Prostate gland (tissue), 2 donors: ENCODE data around the gene BRAT1. TPM values are rescaled to one million over a fixed set of nuclear protein-coding genes. Genes with fewer than 3 reads are reported as not detected.

Experiments
- DNase-seq: peaks from one replicate; pipeline ENCODE4 v3.0.0-alpha.2; 2019; ENCODE audit warnings: low spot score
- H3K27ac ChIP-seq, 2 donors: fragments of 200-600 bp; sonication (generic); 2 replicates each; pipeline ENCODE4 v1.5.1; 2017 to 2019
- H3K27me3 ChIP-seq: fragments of 200-600 bp; sonication (generic); replicated peaks from 2 replicates; pipeline ENCODE4 v1.5.1; 2019; ENCODE audit not compliant: insufficient read depth
- H3K36me3 ChIP-seq, 2 donors: fragments of 200-600 bp; sonication (generic); 1 replicate in 1 of 2; 2 replicates in 1 of 2; pipeline versions ENCODE4 v1.5.1 to v1.8.1; 2017 to 2019
- H3K4me1 ChIP-seq: fragments of 200-600 bp; sonication (generic); replicated peaks from 2 replicates; pipeline ENCODE4 v1.5.1; 2019
- H3K4me3 ChIP-seq, 2 donors: fragments of 200-600 bp; sonication (generic); 2 replicates each; pipeline ENCODE4 v1.5.1; 2017 to 2019
- H3K9me3 ChIP-seq: fragments of 200-600 bp; sonication (generic); 2 replicates; pipeline ENCODE4 v1.5.1; 2017
- POLR2A ChIP-seq: fragments of 450-650 bp; IDR thresholded peaks from one replicate; pipeline ENCODE4 v1.6.1; 2016; ENCODE audit warnings: antibody characterized with exemption, mild to moderate bottlenecking
- POLR2AphosphoS5 ChIP-seq: sonication (generic); formaldehyde crosslinking; IDR thresholded peaks from one replicate; pipeline ENCODE4 v1.6.1; 2017; ENCODE audit warnings: antibody characterized with exemption
- WGBS: methylation state at CpG from one replicate; pipeline ENCODE4 v1.1.5; 2018; 5-methylcytosine and 5-hydroxymethylcytosine counted together
- intact Hi-C: fragments of 100-400 bp; cut with DNase I; formaldehyde crosslinking; loops from one replicate; pipeline ENCODE4 v1.14.2; 2022
- total RNA-seq, 2 donors: library from RNA; depleted of rRNA; stranded (reverse); fragments of >200 nt; gene quantifications; one replicate each; pipeline ENCODE4 v1.1.0, GENCODE V29; 2016
- TF ChIP-seq, protein P1 (sequence below), 4 experiments: fragments of 200-600 bp in 2 of 4; fragments of 450-650 bp in 2 of 4; sonication (generic) in 2 of 4; IDR thresholded peaks; 1 replicate in 3 of 4; 2 replicates in 1 of 4; pipeline ENCODE4 v1.5.1; 2016 to 2019; ENCODE audit warnings: antibody characterized with exemption in 4 of 4, mild to moderate bottlenecking in 2 of 4, moderate library complexity in 2 of 4

Gene BRAT1
- total RNA-seq, 2 donors from 2014 or later = 83.9 to 113 TPM

- peaks cover 0 to 12% of the 10 kb centered on the region in 2 donors for H3K36me3 ChIP-seq
- H3K4me3 ChIP-seq = no peak overlapping the region
- H3K27ac ChIP-seq = peak overlapping the region; percentile 75 to 82
- H3K27me3 ChIP-seq = no peaks in the 10 kb centered on the region
- H3K4me1 ChIP-seq = peaks cover 58% of the 10 kb centered on the region
- 92% methylated on average over 18 of the region's 36 CpGs for WGBS
- no peak for TF ChIP-seq POLR2A
- TF ChIP-seq, protein P1, sequence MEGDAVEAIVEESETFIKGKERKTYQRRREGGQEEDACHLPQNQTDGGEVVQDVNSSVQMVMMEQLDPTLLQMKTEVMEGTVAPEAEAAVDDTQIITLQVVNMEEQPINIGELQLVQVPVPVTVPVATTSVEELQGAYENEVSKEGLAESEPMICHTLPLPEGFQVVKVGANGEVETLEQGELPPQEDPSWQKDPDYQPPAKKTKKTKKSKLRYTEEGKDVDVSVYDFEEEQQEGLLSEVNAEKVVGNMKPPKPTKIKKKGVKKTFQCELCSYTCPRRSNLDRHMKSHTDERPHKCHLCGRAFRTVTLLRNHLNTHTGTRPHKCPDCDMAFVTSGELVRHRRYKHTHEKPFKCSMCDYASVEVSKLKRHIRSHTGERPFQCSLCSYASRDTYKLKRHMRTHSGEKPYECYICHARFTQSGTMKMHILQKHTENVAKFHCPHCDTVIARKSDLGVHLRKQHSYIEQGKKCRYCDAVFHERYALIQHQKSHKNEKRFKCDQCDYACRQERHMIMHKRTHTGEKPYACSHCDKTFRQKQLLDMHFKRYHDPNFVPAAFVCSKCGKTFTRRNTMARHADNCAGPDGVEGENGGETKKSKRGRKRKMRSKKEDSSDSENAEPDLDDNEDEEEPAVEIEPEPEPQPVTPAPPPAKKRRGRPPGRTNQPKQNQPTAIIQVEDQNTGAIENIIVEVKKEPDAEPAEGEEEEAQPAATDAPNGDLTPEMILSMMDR (IDR thresholded peaks at IDR 0.05) = no peak
- no peak for TF ChIP-seq POLR2AphosphoS5
- intact Hi-C loops = no loop called here
- no peak for DNase-seq
- no peaks in the 10 kb centered on the region for H3K9me3 ChIP-seq
Measured at GRCh38 chr7:2525658-2526630, 29.4 kb downstream of the BRAT1 start.

- Histone ChIP-seq H3K4me1 (peaks cover 58% of the 10 kb centered on the region), H3K9me3 (no peaks in the 10 kb centered on the region), H3K4me3 (no peak overlapping the region), H3K27ac (peak overlapping the region; percentile 75 to 82), H3K36me3 (peaks cover 0 to 12% of the 10 kb centered on the region in 2 donors), H3K27me3 (no peaks in the 10 kb centered on the region)
- no peak for DNase-seq
- 75% methylated on average over 48 of the region's 53 CpGs for WGBS
- intact Hi-C loops = no loop called here
- TF ChIP-seq, protein P1 (IDR thresholded peaks at IDR 0.05) = no peak
- TF ChIP-seq POLR2AphosphoS5 = no peak
- no peak for TF ChIP-seq POLR2A
Measured at GRCh38 chr7:2524808-2525657, 30.3 kb downstream of the BRAT1 start.

DNA sequence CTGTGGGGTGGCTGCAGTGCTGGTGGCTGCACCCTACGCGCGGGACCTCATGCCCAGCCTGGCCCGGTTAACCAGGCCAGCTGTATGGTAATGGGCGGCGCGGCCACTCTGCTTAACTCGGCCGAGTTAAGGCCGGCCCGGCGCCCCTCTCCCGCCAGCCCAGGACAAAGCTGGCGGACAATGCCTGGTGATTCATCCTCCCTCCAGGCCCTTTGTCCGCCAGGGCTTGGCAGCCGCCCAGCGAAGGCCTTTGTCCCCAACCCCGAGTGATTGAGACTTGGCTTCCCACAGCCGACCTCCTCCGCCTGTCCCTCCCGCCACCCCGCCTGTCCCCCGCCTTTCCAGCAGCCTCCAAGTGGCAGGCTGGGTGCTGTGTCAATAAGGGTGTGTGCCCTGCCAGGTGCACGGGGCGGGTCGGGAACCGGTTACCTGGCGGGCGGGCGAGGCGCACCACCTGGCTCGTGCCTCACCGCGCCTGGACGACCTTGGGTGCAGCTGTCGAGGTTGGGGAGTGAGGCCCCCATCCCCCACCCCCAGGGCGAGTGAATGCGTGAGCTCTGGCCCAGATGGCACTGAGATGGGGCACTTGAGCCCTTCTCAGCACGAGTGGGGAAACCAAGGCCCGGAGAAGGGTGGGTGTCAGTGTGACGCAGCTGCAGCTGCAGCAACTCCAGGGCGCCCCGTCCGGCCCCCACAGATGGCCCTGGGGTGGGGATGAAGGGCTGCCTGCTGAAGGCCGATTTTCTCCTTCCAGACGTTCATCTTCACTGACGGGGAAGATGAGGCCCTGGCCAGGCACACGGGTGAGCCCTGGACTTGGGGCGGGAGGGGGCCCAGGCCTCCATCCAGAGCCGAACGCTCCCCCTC lies 31.1 kb downstream of the BRAT1 start:
- Histone ChIP-seq H3K27me3 (no peaks in the 10 kb centered on the region), H3K9me3 (no peaks in the 10 kb centered on the region), H3K4me1 (peaks cover 56% of the 10 kb centered on the region), H3K36me3 (peaks cover 0 to 12% of the 10 kb centered on the region in 2 donors), H3K4me3 (peak overlapping the region; percentile 3 to 68), H3K27ac (peak overlapping the region; percentile 75 to 82)
- 31% methylated on average over 50 of the region's 51 CpGs for WGBS
- intact Hi-C loops = no loop called here
- TF ChIP-seq POLR2AphosphoS5 = peak; percentile 88
- no peak for TF ChIP-seq POLR2A
- TF ChIP-seq, protein P1 (IDR thresholded peaks at IDR 0.05) = peak in 1 of 4 experiments; percentile 24
- DNase-seq = peak; percentile 96

DNA sequence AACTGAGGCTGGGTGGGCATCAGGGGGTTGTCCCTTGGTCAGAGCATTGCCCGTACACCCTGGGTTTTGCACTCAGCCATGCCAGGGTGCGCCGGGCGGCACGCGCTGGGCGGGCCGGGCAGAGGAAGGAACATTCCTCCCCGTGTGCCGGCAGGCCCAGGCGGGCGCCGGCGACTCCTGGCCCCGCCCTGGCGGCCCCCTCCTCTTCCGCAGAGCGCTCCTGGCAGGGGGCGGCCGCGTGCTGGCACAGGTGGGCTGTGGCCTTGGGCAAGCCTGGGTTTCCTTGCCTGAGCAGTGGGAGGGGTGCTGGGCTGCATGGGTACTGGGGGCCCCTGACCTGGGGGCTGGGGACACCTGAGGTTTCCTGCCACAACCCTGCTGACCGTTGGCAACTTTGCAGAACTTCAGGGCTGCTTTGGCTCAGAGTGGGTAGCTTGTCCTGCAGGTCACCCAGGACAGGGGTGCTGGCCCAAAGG lies 31.8 kb downstream of the BRAT1 start:
- peak; percentile 25 for TF ChIP-seq POLR2AphosphoS5
- TF ChIP-seq, protein P1 (IDR thresholded peaks at IDR 0.05) = no peak
- TF ChIP-seq POLR2A = peak; percentile 6
- Histone ChIP-seq H3K36me3 (peaks cover 0 to 12% of the 10 kb centered on the region in 2 donors), H3K4me1 (peaks cover 49% of the 10 kb centered on the region), H3K4me3 (peak overlapping the region; percentile 3 to 68), H3K9me3 (no peaks in the 10 kb centered on the region), H3K27me3 (no peaks in the 10 kb centered on the region), H3K27ac (peak overlapping the region; percentile 75 to 82)
- intact Hi-C loops = no loop called here
- peak; percentile 74 for DNase-seq
- 8% methylated on average over 21 of the region's 22 CpGs for WGBS
